Sigmoid colon (tissue), 4 donors: ENCODE data around the gene ADCY3.

Source experiments
- CTCF ChIP-seq, 4 experiments: fragments of 450-650 bp in 3 of 4; fragments of 200-600 bp in 1 of 4; IDR thresholded peaks; one replicate each; pipeline ENCODE4 v1.5.1; 2016 to 2019; ENCODE audit warnings: antibody characterized with exemption in 4 of 4, mild to moderate bottlenecking in 3 of 4, moderate library complexity in 2 of 4
- EP300 ChIP-seq, 4 donors: sonication (generic); formaldehyde crosslinking; IDR thresholded peaks; one replicate each; pipeline ENCODE4 v1.6.1; 2017; ENCODE audit warnings: antibody characterized with exemption in 4 of 4
- POLR2AphosphoS5 ChIP-seq, 4 donors: sonication (generic); formaldehyde crosslinking; IDR thresholded peaks; one replicate each; pipeline ENCODE4 v1.6.1; 2017; ENCODE audit warnings: antibody characterized with exemption in 4 of 4

- TF ChIP-seq CTCF (IDR thresholded peaks at IDR 0.05) (no peak), EP300 (IDR thresholded peaks at IDR 0.05) (no peak), POLR2AphosphoS5 (IDR thresholded peaks at IDR 0.05) (no peak)
Measured at GRCh38 chr2:24957221-24957620, 37.2 kb upstream of the ADCY3 start.
